Hippocampal formation (tissue), 2 donors: ENCODE data around the gene UAP1L1.
"Not testable (repeated sequence)": the region's sequence is repeated elsewhere in the genome, so short reads cannot be mapped to it uniquely, and the experiment has no call there.

ENCODE experiments used
- DNase-seq, 2 donors: peaks; one replicate each; lab custom pipeline; 2025; lab: John Stamatoyannopoulos, UW

UAP1L1 gene

GRCh38 chr9:137114613-137115393 is 37.5 kb downstream of the UAP1L1 start, which contains the start of gene DPP7:
TSS of gene DPP7 (minus strand) at chr9:137114733. CDS start at chr9:137114713, 20 bp downstream.
- peak; percentile 51 to 66 for DNase-seq

GRCh38 chr9:137115394-137116026 is 38.2 kb downstream of the UAP1L1 start:
- DNase-seq: no peak

- no peak for DNase-seq
These were observed 38.8 kb downstream of the UAP1L1 start for GRCh38 chr9:137116027-137116507.

GRCh38 chr9:137116728-137117127 is 39.4 kb downstream of the UAP1L1 start:
- no peak for DNase-seq

GRCh38 chr9:137117269-137117731 is 40.0 kb downstream of the UAP1L1 start:
- DNase-seq: no peak

GRCh38 chr9:137118092-137118603 is 40.8 kb downstream of the UAP1L1 start:
- not testable (repeated sequence) for DNase-seq

- DNase-seq: not testable (repeated sequence)
These were observed 44.8 kb downstream of the UAP1L1 start for GRCh38 chr9:137121927-137122795.

GRCh38 chr9:137122796-137123467 is 45.6 kb downstream of the UAP1L1 start:
- DNase-seq: not testable (repeated sequence)

- no peak for DNase-seq
These were observed 46.1 kb downstream of the UAP1L1 start for GRCh38 chr9:137123468-137123837.

- not testable (repeated sequence) for DNase-seq
These were observed 46.7 kb downstream of the UAP1L1 start for GRCh38 chr9:137123952-137124462.

- no peak for DNase-seq
These were observed 49.5 kb downstream of the UAP1L1 start for GRCh38 chr9:137126786-137127185.

- DNase-seq: no peak
These were observed 50.2 kb downstream of the UAP1L1 start for GRCh38 chr9:137127301-137128157.

GRCh38 chr9:137128158-137128861 is 51.0 kb downstream of the UAP1L1 start:
- no peak for DNase-seq

GRCh38 chr9:137128862-137129455 is 51.6 kb downstream of the UAP1L1 start:
- DNase-seq: no peak

- peak; percentile 71 to 81 for DNase-seq
These were observed 52.3 kb downstream of the UAP1L1 start for GRCh38 chr9:137129456-137130175.

- no peak for DNase-seq
These were observed 52.9 kb downstream of the UAP1L1 start for GRCh38 chr9:137130176-137130755.
